Keratinocyte (primary cell): ENCODE measurements around the gene RING1. TPM values are rescaled to one million over a fixed set of nuclear protein-coding genes. Genes with fewer than 3 reads are reported as not detected.

Experiments used
- DNase-seq: peaks from one replicate; pipeline ENCODE4 v3.0.0-alpha.2; 2011; ENCODE audit warnings: low read depth, missing footprints, low spot score
- FAIRE-seq: peaks from 2 replicates; lab custom pipeline; 2011; peaks lifted over from hg19 to GRCh38; lab: Jason Lieb, UNC
- H2AFZ ChIP-seq: 2 replicates; pipeline ENCODE4 v1.6.0; 2012; ENCODE audit warnings: low read length, control low read depth, inconsistent platforms; ENCODE audit not compliant: control insufficient read depth
- H3K27ac ChIP-seq: 2 replicates; pipeline ENCODE4 v1.5.1; 2011; ENCODE audit warnings: low read length; ENCODE audit not compliant: control insufficient read depth, insufficient read depth
- H3K27me3 ChIP-seq: 3 replicates; pipeline ENCODE4 v1.6.0; 2011; ENCODE audit warnings: low read length; ENCODE audit not compliant: control insufficient read depth, insufficient read depth; ENCODE audit errors: extremely low read depth
- H3K36me3 ChIP-seq, 2 experiments: 2 replicates in 1 of 2; 3 replicates in 1 of 2; pipeline ENCODE4 v1.5.1; 2011; ENCODE audit warnings: low read length in 2 of 2, mild to moderate bottlenecking in 1 of 2; ENCODE audit not compliant: control insufficient read depth in 2 of 2, insufficient read depth in 2 of 2; ENCODE audit errors: extremely low read depth in 1 of 2
- H3K4me1 ChIP-seq: 3 replicates; pipeline ENCODE4 v1.5.1; 2011; ENCODE audit warnings: low read length; ENCODE audit not compliant: control insufficient read depth, insufficient read depth; ENCODE audit errors: extremely low read depth
- H3K4me2 ChIP-seq: 3 replicates; pipeline ENCODE4 v1.6.0; 2011; ENCODE audit warnings: low read depth, low read length; ENCODE audit not compliant: control insufficient read depth, insufficient read depth; ENCODE audit errors: extremely low read depth
- H3K4me3 ChIP-seq, 3 experiments: fragments of 200-600 bp in 1 of 3; sonication (generic) in 1 of 3; 2 replicates in 2 of 3; 3 replicates in 1 of 3; pipeline ENCODE4 v1.5.1; 2011 to 2016; ENCODE audit warnings: low read length in 3 of 3, mild to moderate bottlenecking in 3 of 3, control low read depth in 2 of 3, inconsistent platforms in 1 of 3, low read depth in 1 of 3, mixed read lengths in 1 of 3, mixed run types in 1 of 3, moderate library complexity in 1 of 3; ENCODE audit not compliant: control insufficient read depth in 2 of 3, insufficient read depth in 2 of 3; ENCODE audit errors: extremely low read depth in 1 of 3
- H3K79me2 ChIP-seq: 2 replicates; pipeline ENCODE4 v1.6.0; 2012; ENCODE audit warnings: low read length; ENCODE audit not compliant: control insufficient read depth, insufficient read depth
- H3K9ac ChIP-seq: 3 replicates; pipeline ENCODE4 v1.6.0; 2011; ENCODE audit warnings: low read length; ENCODE audit not compliant: control insufficient read depth, insufficient read depth; ENCODE audit errors: extremely low read depth
- H3K9me1 ChIP-seq: 3 replicates; pipeline ENCODE4 v1.6.0; 2011; ENCODE audit warnings: low read length; ENCODE audit not compliant: control insufficient read depth, insufficient read depth; ENCODE audit errors: extremely low read depth
- H3K9me3 ChIP-seq: 2 replicates; pipeline ENCODE4 v1.5.1; 2012; ENCODE audit warnings: low read depth, low read length; ENCODE audit not compliant: control insufficient read depth
- H4K20me1 ChIP-seq: 3 replicates; pipeline ENCODE4 v1.6.0; 2011; ENCODE audit warnings: low read length; ENCODE audit not compliant: control insufficient read depth, insufficient read depth; ENCODE audit errors: extremely low read depth
- CTCF ChIP-seq, 3 experiments: IDR thresholded peaks in 1 of 3; conservative IDR thresholded peaks in 1 of 3; optimal IDR thresholded peaks in 1 of 3; 2 replicates in 2 of 3; 3 replicates in 1 of 3; pipeline versions ENCODE3 to v1.5.1; 2011; ENCODE audit warnings: low read length in 3 of 3, mild to moderate bottlenecking in 3 of 3, moderate library complexity in 2 of 3, control low read depth in 1 of 3, inconsistent platforms in 1 of 3; ENCODE audit not compliant: insufficient read depth in 2 of 3; ENCODE audit errors: extremely low read depth in 1 of 3
- EZH2 ChIP-seq: IDR thresholded peaks from one replicate; pipeline ENCODE4 v1.6.1; 2012; ENCODE audit warnings: inconsistent platforms, mild to moderate bottlenecking, low read length, moderate library complexity
- dilution Hi-C: fragments of 300-500 bp; cut with MboI; formaldehyde crosslinking; loops from one replicate; pipeline ENCODE4 v1.7.0; 2020; ENCODE audit warnings: low sequenced_read_pairs; ENCODE audit not compliant: extremely low pct_ligation_motif_present
- polyA plus RNA-seq, 5 experiments: library from polyadenylated mRNA; depleted of rRNA in 3 of 5; stranded (reverse) in 3 of 5; stranded (forward) in 1 of 5; unstranded in 1 of 5; fragments of >200 nt; gene quantifications; 1 replicate in 1 of 5; 2 replicates in 3 of 5; 3 replicates in 1 of 5; pipeline versions ENCODE4 v1.2.1 to v1.2.3, GENCODE V29; 2011 to 2012; ENCODE audit warnings: missing spikeins in 2 of 5, low read depth in 1 of 5, low replicate concordance in 1 of 5

Gene RING1
- polyA plus RNA-seq, 1 donor (not counting 4 experiments of a cell fraction or from before 2014, with no cell fraction given): 23.0 TPM

DNA sequence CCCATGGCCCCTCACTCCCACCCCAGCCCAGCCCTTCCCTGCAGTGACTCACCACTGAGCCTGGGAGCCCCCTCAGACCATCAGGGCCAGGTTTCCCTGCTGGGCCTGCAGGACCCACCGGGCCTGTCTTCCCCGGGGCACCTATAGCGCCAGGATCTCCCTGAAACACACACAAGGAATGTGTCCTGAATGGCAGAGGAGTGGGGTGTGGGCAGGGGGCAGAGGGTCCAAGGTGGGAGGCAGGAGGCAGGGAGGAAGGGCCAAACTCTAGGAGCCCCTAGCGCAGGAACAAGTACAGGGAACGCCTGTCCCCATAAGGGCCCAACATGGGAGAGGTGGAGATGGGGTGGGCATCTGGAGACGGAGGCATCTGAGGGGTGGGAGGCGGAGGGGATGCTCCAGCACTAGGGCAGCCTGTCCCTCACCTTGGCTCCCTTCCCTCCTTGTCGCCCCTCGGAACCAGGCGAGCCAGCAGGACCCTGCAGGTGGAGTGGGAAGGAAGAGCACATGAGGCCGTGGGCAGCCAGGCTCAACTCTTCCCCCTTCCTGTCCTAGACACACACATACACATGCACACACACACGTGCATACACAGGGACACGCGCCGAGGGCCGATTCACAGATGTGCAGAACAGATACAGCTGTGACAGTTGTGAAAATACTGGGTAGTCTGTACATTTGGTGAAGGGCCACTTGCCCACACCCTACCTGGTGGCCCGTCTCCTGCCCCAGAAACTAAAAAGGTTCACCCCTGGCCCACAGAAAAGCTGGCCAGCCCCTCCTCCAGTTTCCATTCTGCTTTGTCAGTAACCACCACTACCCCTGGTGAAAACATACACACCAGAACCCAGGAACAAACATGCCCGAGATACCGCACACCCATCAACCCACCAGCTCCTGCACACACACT lies 40.7 kb upstream of the RING1 start:
- Histone ChIP-seq H3K9ac (no peak overlapping the region), H3K4me2 (no peak overlapping the region), H3K9me1 (no peaks in the 10 kb centered on the region), H4K20me1 (no peaks in the 10 kb centered on the region), H3K27me3 (peaks cover 7% of the 10 kb centered on the region), H3K9me3 (no peaks in the 10 kb centered on the region), H3K79me2 (no peaks in the 10 kb centered on the region), H3K4me1 (peaks cover 1% of the 10 kb centered on the region), H3K27ac (no peak overlapping the region), H2AFZ (no peak overlapping the region), H3K36me3 (no peaks in the 10 kb centered on the region), H3K4me3 (no peak overlapping the region)
- dilution Hi-C loops: no loop called here
- FAIRE-seq (no peak), DNase-seq (no peak)
- TF ChIP-seq EZH2 (no peak), CTCF (optimal IDR thresholded peaks at IDR 0.05 in 1 of 3, IDR thresholded peaks at IDR 0.05 in 1 of 3, conservative IDR thresholded peaks at IDR 0.05 in 1 of 3; ENCODE audit: extremely low read depth in 1 of 3, insufficient read depth in 2 of 3, low read length in 3 of 3) (no peak)

- H3K9ac ChIP-seq: no peak overlapping the region
- DNase-seq (no peak), FAIRE-seq (no peak)
- no peaks in the 10 kb centered on the region for H4K20me1 ChIP-seq
- dilution Hi-C loops: no loop called here
- H3K9me3 ChIP-seq: no peaks in the 10 kb centered on the region
- peaks cover 7% of the 10 kb centered on the region for H3K27me3 ChIP-seq
- no peaks in the 10 kb centered on the region for H3K36me3 ChIP-seq
- H2AFZ ChIP-seq: no peak overlapping the region
- no peak overlapping the region for H3K4me3 ChIP-seq
- no peak overlapping the region for H3K27ac ChIP-seq
- H3K4me2 ChIP-seq: no peak overlapping the region
- no peaks in the 10 kb centered on the region for H3K79me2 ChIP-seq
- TF ChIP-seq CTCF (optimal IDR thresholded peaks at IDR 0.05 in 1 of 3, IDR thresholded peaks at IDR 0.05 in 1 of 3, conservative IDR thresholded peaks at IDR 0.05 in 1 of 3; ENCODE audit: extremely low read depth in 1 of 3, insufficient read depth in 2 of 3, low read length in 3 of 3) (no peak), EZH2 (no peak)
- H3K9me1 ChIP-seq: no peaks in the 10 kb centered on the region
- no peaks in the 10 kb centered on the region for H3K4me1 ChIP-seq
These were observed 40.1 kb upstream of the RING1 start for GRCh38 chr6:33168284-33168601.
